GM23338 (cell line): ENCODE data around the gene DSCAML1. TPM values are rescaled to one million over a fixed set of nuclear protein-coding genes. Genes with fewer than 3 reads are reported as not detected.

Experiments used
- ATAC-seq: fragments of 200-7000 bp; cut with Tn5 transposase; 3 replicates; pipeline ENCODE4 v1.9.1; 2020
- DNase-seq: peaks from one replicate; pipeline ENCODE4 v3.0.0-alpha.2; 2015; ENCODE audit warnings: low spot score
- H2AFZ ChIP-seq: fragments of 200-600 bp; sonication (generic); 2 replicates; pipeline ENCODE4 v1.8.0; 2016; ENCODE audit warnings: antibody characterized with exemption, mild to moderate bottlenecking, moderate library complexity
- H3F3A ChIP-seq: fragments of 200-600 bp; sonication (generic); replicated peaks from 2 replicates; pipeline ENCODE4 v1.8.0; 2017; ENCODE audit warnings: antibody characterized with exemption, mixed run types, low read depth
- H3K27ac ChIP-seq: fragments of 200-600 bp; sonication (generic); 2 replicates; pipeline ENCODE4 v1.6.1; 2016; ENCODE audit warnings: low read depth
- H3K27me3 ChIP-seq: fragments of 200-600 bp; sonication (generic); 2 replicates; pipeline ENCODE4 v1.8.0; 2016; ENCODE audit warnings: mild to moderate bottlenecking, mixed run types, moderate library complexity; ENCODE audit not compliant: insufficient read depth
- H3K36me3 ChIP-seq: fragments of 200-600 bp; sonication (generic); 2 replicates; pipeline ENCODE4 v1.8.0; 2016; ENCODE audit warnings: mild to moderate bottlenecking; ENCODE audit not compliant: insufficient read depth
- H3K4me1 ChIP-seq: fragments of 200-600 bp; sonication (generic); 2 replicates; pipeline ENCODE4 v1.8.0; 2016; ENCODE audit warnings: mild to moderate bottlenecking, moderate library complexity; ENCODE audit not compliant: insufficient read depth
- H3K4me2 ChIP-seq: fragments of 200-600 bp; sonication (generic); 2 replicates; pipeline ENCODE4 v1.7.1; 2017; ENCODE audit warnings: mixed run types
- H3K4me3 ChIP-seq: fragments of 200-600 bp; sonication (generic); 2 replicates; pipeline ENCODE4 v1.6.1; 2016; ENCODE audit warnings: mixed run types
- H3K79me2 ChIP-seq: fragments of 200-600 bp; sonication (generic); replicated peaks from 2 replicates; pipeline ENCODE4 v1.8.0; 2017; ENCODE audit warnings: mild to moderate bottlenecking; ENCODE audit not compliant: insufficient read depth
- H3K9me2 ChIP-seq: fragments of 200-600 bp; sonication (generic); 2 replicates; pipeline ENCODE4 v1.8.0; 2017; ENCODE audit not compliant: insufficient read depth
- H4K20me1 ChIP-seq: fragments of 200-600 bp; sonication (generic); replicated peaks from 2 replicates; pipeline ENCODE4 v1.8.0; 2017; ENCODE audit warnings: mild to moderate bottlenecking; ENCODE audit not compliant: insufficient read depth
- H3K27ac Mint-ChIP-seq: 2 replicates; pipeline ENCODE4 v1.8.0; 2020; ENCODE audit warnings: inconsistent platforms, mild to moderate bottlenecking, moderate library complexity, mixed read lengths
- H3K27me3 Mint-ChIP-seq: 3 replicates; pipeline ENCODE4 v1.8.0; 2022; ENCODE audit warnings: low read depth, mild to moderate bottlenecking, moderate library complexity, mixed read lengths, inconsistent platforms; ENCODE audit not compliant: insufficient read depth, poor library complexity
- H3K36me3 Mint-ChIP-seq: 3 replicates; pipeline ENCODE4 v1.8.0; 2021; ENCODE audit warnings: low read depth, mild to moderate bottlenecking, inconsistent platforms, moderate library complexity, mixed read lengths
- H3K4me1 Mint-ChIP-seq: 3 replicates; pipeline ENCODE4 v1.8.0; 2020; ENCODE audit warnings: mild to moderate bottlenecking, inconsistent platforms, mixed read lengths
- H3K4me3 Mint-ChIP-seq: 3 replicates; pipeline ENCODE4 v1.8.0; 2021; ENCODE audit warnings: moderate library complexity, mild to moderate bottlenecking, inconsistent platforms, mixed read lengths
- H3K9me3 Mint-ChIP-seq: 3 replicates; pipeline ENCODE4 v1.8.0; 2020; ENCODE audit warnings: moderate library complexity, mild to moderate bottlenecking, inconsistent platforms, mixed read lengths
- CREB1 ChIP-seq: fragments of 250-450 bp; sonication (Bioruptor Pico); IDR thresholded peaks from 2 replicates; pipeline ENCODE4 v1.5.0; 2020; ENCODE audit warnings: low read depth, mild to moderate bottlenecking, moderate library complexity
- CTCF ChIP-seq, 2 experiments: fragments of 200-600 bp in 1 of 2; sonication (generic) in 1 of 2; conservative IDR thresholded peaks; 2 replicates each; pipeline versions ENCODE4 v1.5.1 to v1.6.1; 2016 to 2017; ENCODE audit warnings: antibody characterized with exemption in 2 of 2, low read depth in 2 of 2, mild to moderate bottlenecking in 2 of 2, moderate library complexity in 1 of 2
- EZH2 ChIP-seq: fragments of 200-600 bp; sonication (generic); IDR thresholded peaks from one replicate; pipeline ENCODE4 v1.8.0; 2017; ENCODE audit warnings: antibody characterized with exemption, mild to moderate bottlenecking, low read depth; ENCODE audit not compliant: unreplicated experiment
- EZH2phosphoT487 ChIP-seq: fragments of 200-600 bp; sonication (generic); IDR thresholded peaks from one replicate; pipeline ENCODE4 v1.8.1; 2018; ENCODE audit warnings: antibody characterized with exemption; ENCODE audit not compliant: unreplicated experiment
- JUNB ChIP-seq: IDR thresholded peaks from one replicate; pipeline ENCODE4 v1.6.1; 2016; ENCODE audit warnings: antibody characterized with exemption; ENCODE audit not compliant: unreplicated experiment
- NANOG ChIP-seq: IDR thresholded peaks from 2 replicates; pipeline ENCODE4 v1.6.1; 2016; ENCODE audit warnings: antibody characterized with exemption, borderline replicate concordance
- POLR2AphosphoS5 ChIP-seq: IDR thresholded peaks from 2 replicates; pipeline ENCODE4 v1.6.1; 2016; ENCODE audit warnings: antibody characterized with exemption, low read depth
- REST ChIP-seq: IDR thresholded peaks from one replicate; pipeline ENCODE4 v1.6.1; 2018; ENCODE audit warnings: antibody characterized with exemption; ENCODE audit not compliant: unreplicated experiment
- STAT1 ChIP-seq: IDR thresholded peaks from one replicate; pipeline ENCODE4 v1.6.1; 2016; ENCODE audit warnings: antibody characterized with exemption; ENCODE audit not compliant: unreplicated experiment
- ZNF114 ChIP-seq: fragments of 250-450 bp; sonication (Bioruptor Pico); IDR thresholded peaks from 2 replicates; pipeline ENCODE4 v1.5.0; 2020; ENCODE audit warnings: mild to moderate bottlenecking, moderate library complexity
- ZNF331 ChIP-seq: fragments of 250-450 bp; sonication (Bioruptor Pico); IDR thresholded peaks from 2 replicates; pipeline ENCODE4 v1.5.0; 2020; ENCODE audit warnings: low read depth, mild to moderate bottlenecking, moderate library complexity
- polyA plus RNA-seq: library from polyadenylated mRNA; unstranded; fragments of >200 nt; fragmentation: Nextera tagmentation; extraction: Ambion mirVana; gene quantifications from 2 replicates; pipeline ENCODE4 v1.2.1, GENCODE V29; 2016
- total RNA-seq: library from RNA; depleted of rRNA; stranded (reverse); fragments of >200 nt; shearing (Covaris generic); gene quantifications from 2 replicates; pipeline ENCODE4 v1.2.3, GENCODE V29; 2014

The DSCAML1 gene
- total and polyA plus RNA-seq, 2 experiments from 2014 or later: 0.17 TPM; not detected in 1

GRCh38 chr11:117437791-117438130, 359.3 kb downstream of the DSCAML1 start (continued):
- TF ChIP-seq REST: no peak
- TF ChIP-seq EZH2: no peak

GRCh38 chr11:117437041-117437790, 359.8 kb downstream of the DSCAML1 start:
- no peak for DNase-seq
- no peak overlapping the region for H3K27ac ChIP-seq
- H3K9me3 Mint-ChIP-seq: no peaks in the 10 kb centered on the region
- no peaks in the 10 kb centered on the region for H3K27me3 ChIP-seq
- no peak overlapping the region for H3K4me2 ChIP-seq
- peak; percentile 55 for ATAC-seq
- H2AFZ ChIP-seq: peak overlapping the region; percentile 14; the same call in 1 of the 2 replicates
- H3K4me1 ChIP-seq: no peaks in the 10 kb centered on the region; the same call in 1 of the 2 replicates
- peaks cover 3% of the 10 kb centered on the region for H3K27me3 Mint-ChIP-seq
- H3K36me3 Mint-ChIP-seq: no peaks in the 10 kb centered on the region
- no peaks in the 10 kb centered on the region for H3K9me2 ChIP-seq
- peaks cover 5% of the 10 kb centered on the region; the same call in 2 of the 3 replicates for H3K4me1 Mint-ChIP-seq
- H3K4me3 ChIP-seq: no peak overlapping the region
- no peak overlapping the region for H3K27ac Mint-ChIP-seq
- no peak overlapping the region for H3K4me3 Mint-ChIP-seq
- no peaks in the 10 kb centered on the region for H4K20me1 ChIP-seq
- 0 out of 2 replicates have a peak, but pooled peaks cover 2% of the 10 kb centered on the region for H3F3A ChIP-seq
- no peaks in the 10 kb centered on the region for H3K36me3 ChIP-seq
- no peaks in the 10 kb centered on the region for H3K79me2 ChIP-seq
- no peak for TF ChIP-seq ZNF114 (CRISPR knock-in tag)
- no peak for TF ChIP-seq CTCF (conservative IDR thresholded peaks at IDR 0.05; ENCODE audit: low read depth in 2 of 2)
- TF ChIP-seq POLR2AphosphoS5: no peak
- TF ChIP-seq JUNB: no peak
- TF ChIP-seq EZH2: no peak
- no peak for TF ChIP-seq STAT1
- TF ChIP-seq ZNF331 (CRISPR knock-in tag): no peak
- TF ChIP-seq REST: no peak
- no peak for TF ChIP-seq EZH2phosphoT487
- TF ChIP-seq CREB1 (CRISPR knock-in tag): no peak
- TF ChIP-seq NANOG: no peak
